Testis (tissue), 2 donors: ENCODE measurements around the gene TMSB10.

ENCODE experiments used
- CTCF ChIP-seq, 3 experiments: fragments of 450-650 bp in 2 of 3; fragments of 200-600 bp in 1 of 3; sonication (generic) in 1 of 3; IDR thresholded peaks; one replicate each; pipeline ENCODE4 v1.5.1; 2016 to 2019; ENCODE audit warnings: antibody characterized with exemption in 3 of 3, mild to moderate bottlenecking in 2 of 3, moderate library complexity in 1 of 3
- POLR2A ChIP-seq: fragments of 450-650 bp; IDR thresholded peaks from one replicate; pipeline ENCODE4 v1.6.1; 2017; ENCODE audit warnings: antibody characterized with exemption, mild to moderate bottlenecking, moderate library complexity

GRCh38 chr2:84901593-84902120 lies 3.8 kb upstream of the TMSB10 start:
- TF ChIP-seq CTCF (IDR thresholded peaks at IDR 0.05) (no peak), POLR2A (no peak)
